HEK293T (cell line): Measurements from ENCODE around the gene KIZ.

Experiments used
- CTBP1 ChIP-seq: fragments of 450-650 bp; IDR thresholded peaks from 2 replicates; pipeline ENCODE4 v1.6.1; 2016; ENCODE audit warnings: borderline replicate concordance
- ELF4 ChIP-seq: fragments of 450-650 bp; IDR thresholded peaks from 2 replicates; pipeline ENCODE4 v1.6.1; 2017; ENCODE audit warnings: antibody characterized with exemption
- FOXA1 ChIP-seq: fragments of 450-650 bp; IDR thresholded peaks from 2 replicates; pipeline ENCODE4 v1.6.1; 2016; ENCODE audit warnings: mild to moderate bottlenecking
- FOXK2 ChIP-seq: fragments of 450-650 bp; IDR thresholded peaks from 2 replicates; pipeline ENCODE4 v1.6.1; 2016; ENCODE audit warnings: mild to moderate bottlenecking
- FOXM1 ChIP-seq: fragments of 450-650 bp; IDR thresholded peaks from 2 replicates; pipeline ENCODE4 v1.6.1; 2017; ENCODE audit warnings: mild to moderate bottlenecking, borderline replicate concordance
- L3MBTL2 ChIP-seq: fragments of 450-650 bp; conservative IDR thresholded peaks from 2 replicates; pipeline ENCODE4 v1.6.1; 2016; ENCODE audit warnings: mild to moderate bottlenecking
- NFRKB ChIP-seq: fragments of 450-650 bp; IDR thresholded peaks from 2 replicates; pipeline ENCODE4 v1.6.1; 2016; ENCODE audit warnings: mild to moderate bottlenecking, moderate library complexity
- SP1 ChIP-seq: fragments of 450-650 bp; IDR thresholded peaks from 2 replicates; pipeline ENCODE4 v1.6.1; 2017
- SUZ12 ChIP-seq: fragments of 450-650 bp; IDR thresholded peaks from 2 replicates; pipeline ENCODE4 v1.6.1; 2016; ENCODE audit warnings: mild to moderate bottlenecking
- TARDBP ChIP-seq: fragments of 450-650 bp; IDR thresholded peaks from 2 replicates; pipeline ENCODE4 v1.6.1; 2016
- ZNF384 ChIP-seq: fragments of 450-650 bp; IDR thresholded peaks from 2 replicates; pipeline ENCODE4 v1.6.1; 2016

- TF ChIP-seq FOXK2 (no peak), CTBP1 (no peak), FOXM1 (no peak), NFRKB (no peak), SUZ12 (no peak), SP1 (no peak), TARDBP (no peak), ZNF384 (no peak), FOXA1 (no peak), ELF4 (no peak), L3MBTL2 (no peak)
Measured at GRCh38 chr20:21126581-21126870, 644 bp downstream of the KIZ start.
